Measurements from ENCODE around the gene SLC4A11. TPM values are rescaled to one million over a fixed set of nuclear protein-coding genes. Genes with fewer than 3 reads are reported as not detected.

Gene SLC4A11
- polyA plus RNA-seq (2013, experiment 1 of 2): 4.0 TPM
- polyA plus RNA-seq (2013, experiment 2 of 2): 3.9 TPM

- H3K36me3 ChIP-seq (replicated peaks in 1 of 2; ENCODE audit: control insufficient read depth in 2 of 2, insufficient read depth in 2 of 2, low read length in 2 of 2): no peaks in the 10 kb centered on the region
- H3K23ac ChIP-seq (ENCODE audit: low read depth, low read length, poor library complexity): peak within 1 kb of the TSS; percentile 91
- peak within 1 kb of the TSS; percentile 92 for H4K8ac ChIP-seq (ENCODE audit: low read depth, low read length)
- peak within 1 kb of the TSS; percentile 66 for H2BK5ac ChIP-seq (ENCODE audit: low read length)
- H3K4me2 ChIP-seq (ENCODE audit: insufficient read depth, low read length, poor library complexity, severe bottlenecking): peak within 1 kb of the TSS; percentile 95
- peak; percentile 31 for DNase-seq (ENCODE audit: low spot score)
- peak within 1 kb of the TSS; percentile 53 for H4K91ac ChIP-seq (ENCODE audit: low read depth, low read length, poor library complexity)
- peak within 1 kb of the TSS; percentile 23 for H3K4ac ChIP-seq (ENCODE audit: low read length)
- peak within 1 kb of the TSS; percentile 97 for H3K18ac ChIP-seq (ENCODE audit: low read length)
- peaks cover 6 to 13% of the 10 kb centered on the region in 2 donors for H3K9me3 ChIP-seq (replicated peaks in 1 of 2; ENCODE audit: control insufficient read depth in 2 of 2, insufficient read depth in 1 of 2, low read depth in 1 of 2, low read length in 2 of 2)
- H2BK12ac ChIP-seq (ENCODE audit: low read length): peak within 1 kb of the TSS; percentile 84
- WGBS, 2 donors (ENCODE audit: extremely low coverage in 2 of 2, insufficient read length in 2 of 2, insufficient replicate concordance in 1 of 2): no CpG with 5 or more reads among the region's 107 CpGs
- H3K27me3 ChIP-seq (ENCODE audit: control insufficient read depth in 3 of 3, insufficient read depth in 3 of 3, low read depth in 1 of 3, low read length in 3 of 3): peaks cover 30 to 76% (median 52%) of the 10 kb centered on the region in 3 experiments
- peak within 1 kb of the TSS; percentile 100 for H2AFZ ChIP-seq (ENCODE audit: low read length)
- H3K27ac ChIP-seq (replicated peaks; ENCODE audit: low read length): no peak within 1 kb of the TSS
- peak within 1 kb of the TSS; percentile 71 for H3K14ac ChIP-seq (ENCODE audit: low read length)
- peaks cover 8% of the 10 kb centered on the region for H3K79me1 ChIP-seq (ENCODE audit: low read depth, low read length)
- H2BK15ac ChIP-seq (ENCODE audit: low read length): peak within 1 kb of the TSS; percentile 58
- H2BK120ac ChIP-seq (ENCODE audit: low read depth, low read length): peak within 1 kb of the TSS; percentile 67
- H3K4me1 ChIP-seq (ENCODE audit: control insufficient read depth in 2 of 2, insufficient read depth in 1 of 2, low read depth in 1 of 2, low read length in 2 of 2): peaks cover 5 to 8% of the 10 kb centered on the region in 2 donors
- H3K9ac ChIP-seq (ENCODE audit: low read depth, low read length, poor library complexity): peak within 1 kb of the TSS; percentile 90
- peak within 1 kb of the TSS; percentile 46 for H2AK5ac ChIP-seq (ENCODE audit: low read depth, low read length)
- H3K4me3 ChIP-seq (ENCODE audit: low read length in 2 of 2): peak within 1 kb of the TSS; percentile 59 to 88
Measured at GRCh38 chr20:3239026-3239866, at the start of gene SLC4A11. Gene SLC4A11 (minus strand): TSS chr20:3239190. CDS start chr20:3239137, 53 bp downstream.

GRCh38 chr20:3283222-3283820 is 44.3 kb upstream of the SLC4A11 start:
- H3K79me1 ChIP-seq (ENCODE audit: low read depth, low read length): no peaks in the 10 kb centered on the region
- H3K23ac ChIP-seq (ENCODE audit: low read depth, low read length, poor library complexity): no peak overlapping the region
- H3K27me3 ChIP-seq (ENCODE audit: control insufficient read depth in 3 of 3, insufficient read depth in 3 of 3, low read depth in 1 of 3, low read length in 3 of 3): no peaks in the 10 kb centered on the region
- peaks cover 7 to 63% of the 10 kb centered on the region in 2 donors for H3K36me3 ChIP-seq (replicated peaks in 1 of 2; ENCODE audit: control insufficient read depth in 2 of 2, insufficient read depth in 2 of 2, low read length in 2 of 2)
- no peak overlapping the region for H2BK120ac ChIP-seq (ENCODE audit: low read depth, low read length)
- H3K4ac ChIP-seq (ENCODE audit: low read length): no peak overlapping the region
- no peak overlapping the region for H3K27ac ChIP-seq (replicated peaks; ENCODE audit: low read length)
- no peak for DNase-seq (ENCODE audit: low spot score)
- H3K4me1 ChIP-seq (ENCODE audit: control insufficient read depth in 2 of 2, insufficient read depth in 1 of 2, low read depth in 1 of 2, low read length in 2 of 2): peaks cover 0 to 5% of the 10 kb centered on the region in 2 donors
- H2BK5ac ChIP-seq (ENCODE audit: low read length): no peak overlapping the region
- no peak overlapping the region for H2BK12ac ChIP-seq (ENCODE audit: low read length)
- no peak overlapping the region for H3K4me2 ChIP-seq (ENCODE audit: insufficient read depth, low read length, poor library complexity, severe bottlenecking)
- no peak overlapping the region for H2BK15ac ChIP-seq (ENCODE audit: low read length)
- no peak overlapping the region for H3K18ac ChIP-seq (ENCODE audit: low read length)
- H2AK5ac ChIP-seq (ENCODE audit: low read depth, low read length): no peak overlapping the region
- no peak overlapping the region for H2AFZ ChIP-seq (ENCODE audit: low read length)
- no peak overlapping the region for H3K14ac ChIP-seq (ENCODE audit: low read length)
- no peak overlapping the region for H4K91ac ChIP-seq (ENCODE audit: low read depth, low read length, poor library complexity)
- H3K9ac ChIP-seq (ENCODE audit: low read depth, low read length, poor library complexity): no peak overlapping the region
- no CpG with 5 or more reads among the region's 7 CpGs for WGBS, 2 donors (ENCODE audit: extremely low coverage in 2 of 2, insufficient read length in 2 of 2, insufficient replicate concordance in 1 of 2)
- H4K8ac ChIP-seq (ENCODE audit: low read depth, low read length): no peak overlapping the region
- no peak overlapping the region for H3K4me3 ChIP-seq (ENCODE audit: low read length in 2 of 2)
- H3K9me3 ChIP-seq (replicated peaks in 1 of 2; ENCODE audit: control insufficient read depth in 2 of 2, insufficient read depth in 1 of 2, low read depth in 1 of 2, low read length in 2 of 2): peaks cover 0 to 2% of the 10 kb centered on the region in 2 donors

- no peak overlapping the region for H2BK120ac ChIP-seq (ENCODE audit: low read depth, low read length)
- no peak overlapping the region for H2BK15ac ChIP-seq (ENCODE audit: low read length)
- no peaks in the 10 kb centered on the region for H3K27me3 ChIP-seq (ENCODE audit: control insufficient read depth in 3 of 3, insufficient read depth in 3 of 3, low read depth in 1 of 3, low read length in 3 of 3)
- H3K36me3 ChIP-seq (replicated peaks in 1 of 2; ENCODE audit: control insufficient read depth in 2 of 2, insufficient read depth in 2 of 2, low read length in 2 of 2): peaks cover 10 to 65% of the 10 kb centered on the region in 2 donors
- no peak overlapping the region for H3K14ac ChIP-seq (ENCODE audit: low read length)
- H3K27ac ChIP-seq (replicated peaks; ENCODE audit: low read length): no peak overlapping the region
- H2AFZ ChIP-seq (ENCODE audit: low read length): no peak overlapping the region
- no peaks in the 10 kb centered on the region for H3K79me1 ChIP-seq (ENCODE audit: low read depth, low read length)
- no peak overlapping the region for H3K9ac ChIP-seq (ENCODE audit: low read depth, low read length, poor library complexity)
- peaks cover 0 to 5% of the 10 kb centered on the region in 2 donors for H3K4me1 ChIP-seq (ENCODE audit: control insufficient read depth in 2 of 2, insufficient read depth in 1 of 2, low read depth in 1 of 2, low read length in 2 of 2)
- no peak overlapping the region for H2BK12ac ChIP-seq (ENCODE audit: low read length)
- H3K4ac ChIP-seq (ENCODE audit: low read length): no peak overlapping the region
- H3K4me3 ChIP-seq (ENCODE audit: low read length in 2 of 2): no peak overlapping the region
- no peak overlapping the region for H3K18ac ChIP-seq (ENCODE audit: low read length)
- peaks cover 0 to 2% of the 10 kb centered on the region in 2 donors for H3K9me3 ChIP-seq (replicated peaks in 1 of 2; ENCODE audit: control insufficient read depth in 2 of 2, insufficient read depth in 1 of 2, low read depth in 1 of 2, low read length in 2 of 2)
- DNase-seq (ENCODE audit: low spot score): no peak
- WGBS, 2 donors (ENCODE audit: extremely low coverage in 2 of 2, insufficient read length in 2 of 2, insufficient replicate concordance in 1 of 2): no CpG with 5 or more reads among the region's 6 CpGs
- no peak overlapping the region for H3K4me2 ChIP-seq (ENCODE audit: insufficient read depth, low read length, poor library complexity, severe bottlenecking)
- no peak overlapping the region for H2BK5ac ChIP-seq (ENCODE audit: low read length)
- H4K91ac ChIP-seq (ENCODE audit: low read depth, low read length, poor library complexity): no peak overlapping the region
- no peak overlapping the region for H2AK5ac ChIP-seq (ENCODE audit: low read depth, low read length)
- H4K8ac ChIP-seq (ENCODE audit: low read depth, low read length): no peak overlapping the region
- H3K23ac ChIP-seq (ENCODE audit: low read depth, low read length, poor library complexity): no peak overlapping the region
Measured at GRCh38 chr20:3282271-3283221, 43.6 kb upstream of the SLC4A11 start.

Data from neuronal stem cell (in vitro differentiated cells).